Astrocyte (in vitro differentiated cells and primary cell): ENCODE measurements around the gene MAPKAPK2.

ENCODE experiments used
- EZH2 ChIP-seq: IDR thresholded peaks from 2 replicates; pipeline ENCODE4 v1.6.1; 2012; ENCODE audit warnings: mild to moderate bottlenecking, low read length, inconsistent platforms; ENCODE audit not compliant: insufficient read depth
- TF ChIP-seq, protein P1 (sequence below): IDR thresholded peaks from 2 replicates; pipeline ENCODE4 v1.5.1; 2011; ENCODE audit warnings: low read depth, mild to moderate bottlenecking, inconsistent platforms, low read length, moderate library complexity; ENCODE audit not compliant: insufficient read depth

DNA sequence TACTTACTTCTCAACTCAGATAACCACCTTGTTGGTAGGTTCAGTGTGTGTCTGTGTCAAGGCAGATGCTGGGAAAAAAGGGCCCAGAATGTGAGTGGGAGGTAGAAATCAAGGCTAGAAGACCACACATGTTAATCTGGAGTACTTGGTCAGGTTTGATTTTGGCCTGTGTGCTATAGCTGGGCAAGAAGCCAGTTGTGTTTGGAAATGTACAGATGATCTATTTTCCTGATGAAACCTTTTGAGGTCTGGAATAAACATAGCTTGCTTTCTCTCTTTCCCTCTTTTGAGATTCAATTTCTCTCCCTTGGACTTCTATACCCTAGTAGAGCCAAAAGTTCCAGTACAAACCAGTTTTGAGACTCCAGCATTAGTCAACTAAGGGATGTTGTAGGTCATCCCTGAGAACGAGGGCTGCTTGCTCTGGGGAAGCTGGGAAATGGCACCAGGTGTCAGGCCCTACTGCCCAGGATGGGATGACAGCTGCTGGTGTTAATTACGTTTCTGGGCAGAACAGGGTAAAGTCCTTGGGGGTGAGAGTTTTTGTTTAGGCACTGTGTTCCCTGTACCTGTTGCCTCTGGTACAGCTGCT lies 15.8 kb downstream of the MAPKAPK2 start:
- TF ChIP-seq, protein P1, sequence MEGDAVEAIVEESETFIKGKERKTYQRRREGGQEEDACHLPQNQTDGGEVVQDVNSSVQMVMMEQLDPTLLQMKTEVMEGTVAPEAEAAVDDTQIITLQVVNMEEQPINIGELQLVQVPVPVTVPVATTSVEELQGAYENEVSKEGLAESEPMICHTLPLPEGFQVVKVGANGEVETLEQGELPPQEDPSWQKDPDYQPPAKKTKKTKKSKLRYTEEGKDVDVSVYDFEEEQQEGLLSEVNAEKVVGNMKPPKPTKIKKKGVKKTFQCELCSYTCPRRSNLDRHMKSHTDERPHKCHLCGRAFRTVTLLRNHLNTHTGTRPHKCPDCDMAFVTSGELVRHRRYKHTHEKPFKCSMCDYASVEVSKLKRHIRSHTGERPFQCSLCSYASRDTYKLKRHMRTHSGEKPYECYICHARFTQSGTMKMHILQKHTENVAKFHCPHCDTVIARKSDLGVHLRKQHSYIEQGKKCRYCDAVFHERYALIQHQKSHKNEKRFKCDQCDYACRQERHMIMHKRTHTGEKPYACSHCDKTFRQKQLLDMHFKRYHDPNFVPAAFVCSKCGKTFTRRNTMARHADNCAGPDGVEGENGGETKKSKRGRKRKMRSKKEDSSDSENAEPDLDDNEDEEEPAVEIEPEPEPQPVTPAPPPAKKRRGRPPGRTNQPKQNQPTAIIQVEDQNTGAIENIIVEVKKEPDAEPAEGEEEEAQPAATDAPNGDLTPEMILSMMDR: no peak
- no peak for TF ChIP-seq EZH2
